Measurements from ENCODE around the gene GPR146.

GRCh38 chr7:1106063-1106792, 61.9 kb downstream of the GPR146 start:
- TF ChIP-seq CTCF (IDR thresholded peaks at IDR 0.05) (no peak), POLR2A (IDR thresholded peaks at IDR 0.05) (no peak), EP300 (IDR thresholded peaks at IDR 0.05) (no peak)
